Heart left ventricle (tissue), 16 donors: Measurements from ENCODE around the gene TRAF7. TPM values are rescaled to one million over a fixed set of nuclear protein-coding genes. Genes with fewer than 3 reads are reported as not detected.
"Not testable (repeated sequence)": the region's sequence is repeated elsewhere in the genome, so short reads cannot be mapped to it uniquely, and the experiment has no call there.

Source experiments
- ATAC-seq, 4 donors: fragments of 200-7000 bp; cut with Tn5 transposase; one replicate each; pipeline ENCODE4 v1.9.1; 2020 to 2022; ENCODE audit warnings: moderate library complexity in 4 of 4, mild to moderate bottlenecking in 3 of 4, moderate number of reproducible peaks in 1 of 4
- DNase-seq, 5 donors: peaks; one replicate each; pipeline ENCODE4 v3.0.0-alpha.2; 2020
- H3K27ac ChIP-seq, 12 donors: fragments of 200-600 bp; sonication (generic) in 4 of 12; one replicate each; pipeline versions ENCODE4 v1.5.0 to v1.8.0; 2016 to 2022; ENCODE audit warnings: mild to moderate bottlenecking in 2 of 12
- H3K27me3 ChIP-seq, 9 donors: fragments of 200-600 bp; sonication (generic) in 2 of 9; one replicate each; pipeline versions ENCODE4 v1.5.1 to v1.8.0; 2016 to 2022; ENCODE audit warnings: mild to moderate bottlenecking in 3 of 9
- H3K36me3 ChIP-seq, 9 donors: fragments of 200-600 bp; sonication (generic) in 2 of 9; one replicate each; pipeline versions ENCODE4 v1.5.0 to v1.8.0; 2018 to 2022; ENCODE audit warnings: mild to moderate bottlenecking in 2 of 9
- H3K4me1 ChIP-seq, 12 donors: fragments of 200-600 bp; sonication (generic) in 4 of 12; one replicate each; pipeline versions ENCODE4 v1.5.0 to v1.8.0; 2016 to 2022; ENCODE audit warnings: mild to moderate bottlenecking in 3 of 12
- H3K4me3 ChIP-seq, 12 donors: fragments of 200-600 bp; sonication (generic) in 4 of 12; one replicate each; pipeline versions ENCODE4 v1.5.0 to v1.8.0; 2017 to 2022; ENCODE audit warnings: mild to moderate bottlenecking in 9 of 12, moderate library complexity in 4 of 12
- H3K9me3 ChIP-seq, 12 donors: fragments of 200-600 bp; sonication (generic) in 4 of 12; one replicate each; pipeline versions ENCODE4 v1.5.0 to v1.8.0; 2016 to 2022; ENCODE audit warnings: mild to moderate bottlenecking in 1 of 12
- POLR2A ChIP-seq, 2 donors: fragments of 450-650 bp; IDR thresholded peaks; one replicate each; pipeline ENCODE4 v1.6.1; 2017; ENCODE audit warnings: antibody characterized with exemption in 2 of 2, mild to moderate bottlenecking in 2 of 2, moderate library complexity in 2 of 2
- WGBS, 4 donors: extraction: QIAGEN DNeasy Blood & Tissue Kit in 2 of 4; methylation state at CpG; one replicate each; pipeline versions ENCODE4 v1.1.5 to v1.1.7; 2013 to 2018; 5-methylcytosine and 5-hydroxymethylcytosine counted together
- intact Hi-C, 10 donors: fragments of 100-400 bp; cut with DNase I; formaldehyde crosslinking; loops; one replicate each; pipeline versions ENCODE4 v1.11.1 to v1.14.2; 2022
- polyA plus RNA-seq, 2 donors: library from polyadenylated mRNA; stranded (reverse); fragments of 200-250 nt; gene quantifications; one replicate each; pipeline ENCODE4 v1.2.3, GENCODE V29; 2013
- total RNA-seq, 9 donors: library from RNA; depleted of rRNA in 2 of 9; stranded (reverse); fragments of >200 nt in 2 of 9; fragmentation: NEBNext Ultra II Directional in 3 of 9; extraction: Animal tissue kit (Norgen Biotek cat#: 25700) in 3 of 9; gene quantifications; one replicate each; pipeline versions ENCODE4 v1.1.0 to v1.2.4, GENCODE V29; 2016 to 2023
- TF ChIP-seq, protein P1 (sequence below), 12 donors: fragments of 200-600 bp; sonication (generic) in 4 of 12; IDR thresholded peaks; one replicate each; pipeline versions ENCODE4 v1.5.0 to v1.8.0; 2018 to 2022; ENCODE audit warnings: antibody characterized with exemption in 12 of 12, mild to moderate bottlenecking in 5 of 12
- donor health status: ischemic (EF 13 %, LVEDD 7.1; RV severe dilation, severe dysfunction).
- donor health status: healthy with polysubstance abuse.
- donor health status: DM: no; HTN: yes; CAD: no.
- donor health status: DM: no; HTN: no; CAD: no.
- donor health status: ischemic (EF 25% LVEDD 6.9; RV normal size, moderate dysfunction).
- donor health status: ischemic (EF 25% LVEDD 5.7; RV mildly dilated, moderate dysfunction).
- donor health status: healthy.
- donor health status: DM: yes; HTN: yes; CAD: no.
- donor health status: ischemic (EF 35%, LVEDD 5.7; RV mildly dilated, moderate dysfunction).
- donor health status: nonischemic (EF 11% LVEDD 7.7; RV severe dilation, severe dysfunction).
- donor health status: DM: yes; HTN: yes; CAD: no.
- donor health status: PGD.
- donor health status: ischemic (EF 29% LVEDD 5.4; RV normal size, mild dysfunction).
- donor health status: nonischemic (EF 23%, LVEDD 6.1; RV moderate dilation, normal function).

TRAF7 gene
- total and polyA plus RNA-seq, 11 donors: 12.2 to 40.2 (median 27.0) TPM

DNA sequence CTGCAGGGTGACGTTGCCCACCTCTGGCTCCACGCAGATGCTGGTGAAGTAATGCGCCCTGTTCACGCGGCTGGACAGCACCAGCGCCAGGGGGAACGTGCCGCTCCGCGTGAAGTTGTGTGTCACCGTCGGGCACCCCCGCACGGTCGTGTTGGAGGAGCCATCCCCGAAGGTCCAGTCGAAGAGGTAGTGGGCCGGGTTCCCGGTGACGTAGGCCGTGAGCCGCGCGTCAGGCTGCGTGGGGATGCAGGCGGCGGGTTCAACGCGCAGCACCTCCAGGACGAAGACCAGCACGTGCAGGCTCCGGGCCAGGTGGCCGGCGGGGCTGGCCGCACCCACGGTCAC is 44.6 kb upstream of the TRAF7 start:
- H3K27me3 ChIP-seq, H3K4me3 ChIP-seq, intact Hi-C loops, H3K9me3 ChIP-seq, H3K27ac ChIP-seq, H3K4me1 ChIP-seq, DNase-seq: not testable (repeated sequence)
- H3K36me3 ChIP-seq: peaks cover 0 to 81% (median 64%) of the 10 kb centered on the region in 9 donors
- WGBS, 4 donors: 96 to 99% (median 97%) methylated on average over 24 to 36 of the region's 36 CpGs
- ATAC-seq: peak in 1 of 4 donors; percentile 9

DNA sequence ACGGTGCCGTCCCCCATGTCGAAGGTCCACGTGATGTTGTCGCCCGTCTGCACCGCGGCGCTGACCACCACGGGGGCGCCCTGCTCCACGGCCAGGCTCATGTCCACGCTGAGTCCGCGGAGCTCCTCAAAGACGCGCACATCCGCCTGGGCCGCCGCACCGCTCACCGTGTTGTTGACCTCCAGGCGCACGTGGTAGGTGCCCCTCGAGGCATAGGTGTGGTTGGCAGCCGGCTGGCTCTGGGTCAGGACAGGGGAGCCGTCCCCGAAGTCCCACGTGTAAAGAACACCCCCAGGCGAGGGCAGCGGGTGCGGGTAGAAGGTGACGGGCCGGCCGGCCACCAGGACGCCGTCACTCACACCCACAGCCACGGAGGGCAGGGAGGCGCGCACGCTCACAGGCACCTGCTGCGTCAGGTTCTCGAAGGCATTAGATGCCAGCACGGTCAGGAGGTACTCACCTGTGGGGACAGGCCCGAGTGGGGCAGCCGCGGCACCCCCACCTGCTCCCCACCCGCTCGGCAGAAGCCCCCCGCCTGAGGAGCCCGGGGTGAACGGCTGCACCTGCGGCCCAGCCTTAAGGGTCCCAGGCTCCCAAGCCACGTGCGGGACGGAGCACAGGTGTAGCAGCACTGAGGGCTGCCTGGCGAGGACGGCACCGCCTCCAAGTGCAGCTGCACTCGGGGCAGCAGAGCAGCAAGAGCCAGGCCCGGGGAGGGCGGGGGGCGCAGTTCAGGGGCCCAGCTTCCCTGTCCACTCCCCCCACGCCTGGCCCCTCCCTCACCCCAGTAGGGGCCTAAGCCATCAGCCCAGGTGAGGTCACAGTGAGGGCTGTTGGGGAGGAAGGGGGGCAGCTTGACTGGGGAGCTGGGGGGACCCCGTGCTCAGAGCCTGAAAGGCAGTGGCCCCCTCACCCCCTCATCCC is 43.9 kb upstream of the TRAF7 start:
- DNase-seq, H3K27me3 ChIP-seq, H3K4me3 ChIP-seq, H3K9me3 ChIP-seq, H3K27ac ChIP-seq, H3K4me1 ChIP-seq, intact Hi-C loops: not testable (repeated sequence)
- peaks cover 0 to 76% (median 59%) of the 10 kb centered on the region in 9 donors for H3K36me3 ChIP-seq
- peak in 2 of 4 donors; percentile 12 to 16 for ATAC-seq
- WGBS, 4 donors: 88 to 96% (median 95%) methylated on average over 19 to 65 of the region's 65 CpGs

DNA sequence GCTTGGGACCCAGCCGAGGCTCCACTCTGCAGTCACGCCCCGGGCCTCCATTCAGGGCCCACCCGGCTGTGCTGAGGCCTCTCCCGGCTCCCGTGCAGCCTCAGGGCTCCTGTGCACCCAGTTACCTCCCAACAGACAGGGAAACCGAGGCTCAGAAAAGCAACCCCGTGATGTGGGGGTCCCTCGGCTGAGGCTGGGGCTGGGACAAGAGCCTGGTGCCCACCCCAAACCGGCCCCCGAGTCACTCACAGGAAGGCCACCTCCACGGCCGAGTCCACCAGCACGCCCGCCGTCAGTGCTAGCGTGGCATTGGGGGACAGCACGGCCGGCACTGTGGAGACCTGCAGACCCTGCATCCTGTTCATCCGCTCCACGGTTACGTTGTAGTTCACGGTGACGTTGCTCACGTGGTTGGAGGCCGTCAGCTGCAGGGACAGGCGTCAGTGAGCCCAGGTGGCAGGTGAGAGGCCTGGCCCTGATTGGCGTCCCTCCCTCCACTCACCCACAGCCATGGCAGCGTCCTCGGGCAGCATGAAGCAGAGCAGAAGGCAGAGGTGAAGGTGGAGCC is 43.0 kb upstream of the TRAF7 start:
- DNase-seq: peak in 1 of 5 donors; percentile 25
- H3K27ac ChIP-seq, H3K9me3 ChIP-seq, ATAC-seq, intact Hi-C loops, H3K27me3 ChIP-seq, H3K4me3 ChIP-seq: not testable (repeated sequence)
- peaks cover 0 to 72% (median 55%) of the 10 kb centered on the region in 9 donors for H3K36me3 ChIP-seq
- H3K4me1 ChIP-seq: peaks cover 0 to 12% (median 6%) of the 10 kb centered on the region in 12 donors
- WGBS, 4 donors: 83 to 89% (median 87%) methylated on average over 14 to 30 of the region's 30 CpGs

DNA sequence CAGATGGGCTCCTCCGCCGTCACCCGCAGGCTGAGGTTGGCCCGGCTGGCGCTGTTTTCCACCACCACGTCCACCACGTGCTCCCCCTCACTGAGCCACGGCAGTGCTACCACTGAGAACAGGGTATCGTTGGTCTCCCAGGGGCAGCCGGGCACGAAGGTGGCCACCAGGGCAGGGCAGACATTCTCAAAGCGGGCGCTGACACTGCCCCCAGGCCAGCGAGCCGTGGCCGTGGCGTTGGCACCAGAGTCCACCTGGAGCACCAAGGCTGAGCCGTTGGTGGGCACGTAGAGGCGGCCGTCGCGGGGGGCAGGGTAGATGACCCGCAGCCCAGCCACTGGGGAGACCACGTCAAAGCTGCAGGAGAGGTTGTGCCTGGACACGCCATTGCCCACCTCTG is 41.4 kb upstream of the TRAF7 start:
- Histone ChIP-seq H3K36me3 (peaks cover 0 to 56% (median 44%) of the 10 kb centered on the region in 9 donors), H3K4me1 (peaks cover 0 to 15% (median 6%) of the 10 kb centered on the region in 12 donors)
- H3K27ac ChIP-seq, H3K27me3 ChIP-seq, ATAC-seq, H3K4me3 ChIP-seq, H3K9me3 ChIP-seq, intact Hi-C loops: not testable (repeated sequence)
- 95 to 97% (median 96%) methylated on average over 18 to 26 of the region's 26 CpGs for WGBS, 4 donors
- DNase-seq: peak in 1 of 5 donors; percentile 54

DNA sequence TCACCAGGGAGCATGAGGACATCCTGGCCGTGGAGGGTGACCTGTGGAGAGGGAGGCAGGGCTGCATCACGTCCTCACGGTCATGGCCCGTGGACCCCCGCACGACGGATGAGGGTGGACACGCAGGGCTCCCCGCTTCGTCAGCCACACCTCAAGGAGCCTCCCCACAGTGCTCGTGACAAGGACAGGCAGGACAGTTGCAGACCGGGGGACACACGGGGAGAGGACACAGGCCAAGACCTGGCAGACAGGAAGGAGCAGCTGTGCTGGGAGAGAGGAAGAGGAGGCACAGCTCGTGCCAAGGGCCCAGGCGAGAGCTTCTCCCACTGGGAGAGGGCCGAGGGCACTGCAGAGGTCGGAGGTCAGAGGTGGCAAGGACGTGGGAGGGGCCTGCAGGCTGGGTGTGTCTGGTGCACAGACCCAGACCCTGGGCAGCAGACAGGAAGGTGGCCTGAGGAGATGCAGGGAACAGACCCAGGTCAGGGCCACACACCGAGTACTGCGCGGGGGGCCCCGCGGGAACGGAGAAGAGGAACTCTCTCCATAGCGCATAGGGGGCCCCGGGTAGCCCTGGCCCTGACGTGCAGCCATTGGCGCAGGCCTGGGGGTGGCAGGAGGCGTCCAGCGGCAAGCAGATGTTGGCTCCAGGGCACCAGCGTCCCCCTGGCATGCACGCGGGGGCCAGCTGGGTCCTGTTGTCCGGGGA is 40.5 kb upstream of the TRAF7 start:
- intact Hi-C loops, H3K4me3 ChIP-seq, H3K27me3 ChIP-seq, H3K9me3 ChIP-seq, H3K27ac ChIP-seq, ATAC-seq: not testable (repeated sequence)
- H3K4me1 ChIP-seq: peaks cover 0 to 15% (median 6%) of the 10 kb centered on the region in 12 donors
- WGBS, 4 donors: 76 to 84% (median 82%) methylated on average over 25 to 33 of the region's 34 CpGs
- H3K36me3 ChIP-seq: peaks cover 0 to 48% (median 39%) of the 10 kb centered on the region in 9 donors
- DNase-seq: peak in 1 of 5 donors; percentile 31

DNA sequence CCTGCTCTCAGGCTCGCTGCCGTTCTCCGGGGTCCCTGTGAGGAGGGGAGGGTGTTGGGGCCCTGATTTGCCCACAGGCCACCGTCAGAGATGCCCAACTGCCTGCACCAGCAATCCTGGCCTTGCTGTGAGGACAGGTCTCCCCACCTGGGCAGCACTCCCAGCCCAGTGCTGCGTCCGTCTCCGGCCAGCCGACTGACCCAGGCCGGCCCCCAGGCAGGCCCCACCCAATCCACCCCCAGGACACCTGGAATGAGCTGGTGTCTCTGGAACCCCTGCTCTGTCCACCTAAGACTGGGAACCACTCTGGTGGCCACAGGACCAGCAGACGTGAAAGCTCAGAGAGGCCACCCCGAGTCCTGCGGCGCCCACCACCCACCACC is 40.0 kb upstream of the TRAF7 start:
- peaks cover 0 to 43% (median 34%) of the 10 kb centered on the region in 9 donors for H3K36me3 ChIP-seq
- WGBS, 4 donors: 80 to 91% (median 88%) methylated on average over 2 to 13 of the region's 13 CpGs
- DNase-seq (peak in 1 of 5 donors; percentile 44), ATAC-seq (no peak)
- H3K9me3 ChIP-seq: no peaks in the 10 kb centered on the region
- no peaks in the 10 kb centered on the region for H3K27me3 ChIP-seq
- H3K4me3 ChIP-seq: no peak overlapping the region
- TF ChIP-seq, protein P1, sequence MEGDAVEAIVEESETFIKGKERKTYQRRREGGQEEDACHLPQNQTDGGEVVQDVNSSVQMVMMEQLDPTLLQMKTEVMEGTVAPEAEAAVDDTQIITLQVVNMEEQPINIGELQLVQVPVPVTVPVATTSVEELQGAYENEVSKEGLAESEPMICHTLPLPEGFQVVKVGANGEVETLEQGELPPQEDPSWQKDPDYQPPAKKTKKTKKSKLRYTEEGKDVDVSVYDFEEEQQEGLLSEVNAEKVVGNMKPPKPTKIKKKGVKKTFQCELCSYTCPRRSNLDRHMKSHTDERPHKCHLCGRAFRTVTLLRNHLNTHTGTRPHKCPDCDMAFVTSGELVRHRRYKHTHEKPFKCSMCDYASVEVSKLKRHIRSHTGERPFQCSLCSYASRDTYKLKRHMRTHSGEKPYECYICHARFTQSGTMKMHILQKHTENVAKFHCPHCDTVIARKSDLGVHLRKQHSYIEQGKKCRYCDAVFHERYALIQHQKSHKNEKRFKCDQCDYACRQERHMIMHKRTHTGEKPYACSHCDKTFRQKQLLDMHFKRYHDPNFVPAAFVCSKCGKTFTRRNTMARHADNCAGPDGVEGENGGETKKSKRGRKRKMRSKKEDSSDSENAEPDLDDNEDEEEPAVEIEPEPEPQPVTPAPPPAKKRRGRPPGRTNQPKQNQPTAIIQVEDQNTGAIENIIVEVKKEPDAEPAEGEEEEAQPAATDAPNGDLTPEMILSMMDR (IDR thresholded peaks at IDR 0.05): no peak
- TF ChIP-seq POLR2A (IDR thresholded peaks at IDR 0.05): no peak
- no peak overlapping the region for H3K27ac ChIP-seq
- peaks cover 0 to 18% (median 6%) of the 10 kb centered on the region in 12 donors for H3K4me1 ChIP-seq
- intact Hi-C loops: no loop called here

DNA sequence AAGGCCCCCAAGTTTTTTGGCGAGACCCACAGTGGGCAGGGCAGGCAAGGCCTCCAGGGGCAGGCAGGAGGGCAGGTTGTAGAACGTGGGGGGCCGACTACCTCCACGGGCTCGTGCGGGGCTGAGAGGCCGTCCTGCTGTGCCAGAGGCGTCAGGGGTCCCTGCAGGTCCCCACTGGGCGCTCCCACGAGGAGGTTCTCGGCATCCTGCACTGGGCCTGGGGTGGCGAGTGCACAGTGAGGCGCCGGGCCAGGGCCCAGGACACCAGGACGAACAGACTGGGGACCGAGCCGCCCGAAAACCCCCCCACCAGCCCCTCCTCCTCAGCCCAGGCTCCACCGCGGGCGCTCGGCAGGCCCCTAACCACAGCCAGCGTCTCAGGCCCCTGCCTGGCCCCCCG is 39.2 kb upstream of the TRAF7 start:
- H3K9me3 ChIP-seq, ATAC-seq, H3K27me3 ChIP-seq, intact Hi-C loops, H3K4me3 ChIP-seq: not testable (repeated sequence)
- peaks cover 0 to 34% (median 25%) of the 10 kb centered on the region in 9 donors for H3K36me3 ChIP-seq
- H3K4me1 ChIP-seq: peaks cover 0 to 26% (median 9%) of the 10 kb centered on the region in 12 donors
- peak in 1 of 5 donors; percentile 46 for DNase-seq
- peak overlapping the region in 2 of 12 donors; percentile 23 to 54 for H3K27ac ChIP-seq
- 84 to 100% (median 86%) methylated on average over 1 to 24 of the region's 24 CpGs for WGBS, 4 donors

DNA sequence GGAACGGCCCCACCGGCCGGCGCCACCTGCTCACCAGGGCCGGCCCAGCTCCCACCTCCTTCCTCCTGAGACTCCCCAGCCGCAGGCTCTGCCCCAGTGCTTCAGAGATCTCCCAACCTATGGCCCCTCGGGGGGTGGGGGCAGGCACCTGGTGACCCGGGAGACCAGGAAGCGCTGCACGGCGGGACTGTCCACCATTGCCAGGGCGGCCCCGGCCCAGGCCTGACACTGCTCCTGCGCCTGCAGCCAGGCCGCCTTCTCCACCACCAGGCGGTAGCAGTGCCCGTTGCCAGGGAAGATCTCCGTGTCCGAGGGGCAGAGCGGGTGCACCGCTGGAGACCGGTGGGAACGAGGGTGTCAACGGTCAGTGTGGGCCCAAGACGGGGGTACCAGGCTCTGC is 38.2 kb upstream of the TRAF7 start:
- H3K27me3 ChIP-seq, H3K9me3 ChIP-seq, intact Hi-C loops, ATAC-seq, H3K4me3 ChIP-seq, H3K27ac ChIP-seq: not testable (repeated sequence)
- WGBS, 4 donors: 92 to 100% (median 93%) methylated on average over 1 to 25 of the region's 25 CpGs
- Histone ChIP-seq H3K4me1 (peaks cover 1 to 35% (median 18%) of the 10 kb centered on the region in 12 donors), H3K36me3 (peaks cover 0 to 25% (median 18%) of the 10 kb centered on the region in 9 donors)
- DNase-seq: peak in 1 of 5 donors; percentile 46
